Ishikawa (cell line): ENCODE data around the gene N4BP2L1.

Source experiments
- CEBPB ChIP-seq: IDR thresholded peaks from 2 replicates; pipeline ENCODE4 v1.6.1; 2012
- CREB1 ChIP-seq: IDR thresholded peaks from 2 replicates; pipeline ENCODE4 v1.6.1; 2012; ENCODE audit warnings: low read depth
- EGR1 ChIP-seq: IDR thresholded peaks from 2 replicates; pipeline ENCODE4 v1.6.1; 2012
- EP300 ChIP-seq: IDR thresholded peaks from 2 replicates; pipeline ENCODE4 v1.6.1; 2012; ENCODE audit warnings: borderline replicate concordance
- FOXM1 ChIP-seq: IDR thresholded peaks from 2 replicates; pipeline ENCODE4 v1.6.1; 2012; ENCODE audit warnings: low read depth, borderline replicate concordance
- MAX ChIP-seq: IDR thresholded peaks from 2 replicates; pipeline ENCODE4 v1.6.1; 2012
- NFIC ChIP-seq: IDR thresholded peaks from 2 replicates; pipeline ENCODE4 v1.6.1; 2012
- RAD21 ChIP-seq: IDR thresholded peaks from 2 replicates; pipeline ENCODE4 v1.6.1; 2012; ENCODE audit warnings: low read depth
- REST ChIP-seq: IDR thresholded peaks from 2 replicates; pipeline ENCODE4 v1.6.1; 2012; ENCODE audit warnings: low read depth, mild to moderate bottlenecking
- TAF1 ChIP-seq: IDR thresholded peaks from 2 replicates; pipeline ENCODE4 v1.6.1; 2012; ENCODE audit warnings: low read depth, mild to moderate bottlenecking
- TCF12 ChIP-seq: IDR thresholded peaks from 2 replicates; pipeline ENCODE4 v1.6.1; 2012; ENCODE audit warnings: low read depth
- TEAD4 ChIP-seq: IDR thresholded peaks from 2 replicates; pipeline ENCODE4 v1.6.1; 2012
- USF1 ChIP-seq: IDR thresholded peaks from 2 replicates; pipeline ENCODE4 v1.6.1; 2012
- YY1 ChIP-seq: IDR thresholded peaks from 2 replicates; pipeline ENCODE4 v1.6.1; 2012; ENCODE audit warnings: low read depth
- ZBTB7A ChIP-seq: IDR thresholded peaks from 2 replicates; pipeline ENCODE4 v1.6.1; 2012; ENCODE audit warnings: low read depth

Gene N4BP2L1

GRCh38 chr13:32453981-32454380 lies 26.1 kb upstream of the N4BP2L1 start:
- no peak for TF ChIP-seq EP300
- no peak for TF ChIP-seq YY1

- no peak for TF ChIP-seq TEAD4
- no peak for TF ChIP-seq MAX
- TF ChIP-seq USF1 = no peak
- no peak for TF ChIP-seq TAF1
- TF ChIP-seq REST = no peak
- TF ChIP-seq NFIC = no peak
- TF ChIP-seq YY1 = no peak
- TF ChIP-seq RAD21 = no peak
- no peak for TF ChIP-seq TCF12
- TF ChIP-seq FOXM1 = no peak
- no peak for TF ChIP-seq EGR1
- TF ChIP-seq ZBTB7A = no peak
- TF ChIP-seq CEBPB = no peak
- no peak for TF ChIP-seq CREB1
- no peak for TF ChIP-seq EP300
These were observed 21.0 kb upstream of the N4BP2L1 start for GRCh38 chr13:32448972-32449371.

- TF ChIP-seq TAF1 (no peak), RAD21 (no peak), CEBPB (no peak), YY1 (no peak), FOXM1 (no peak), EP300 (no peak), EGR1 (no peak), NFIC (no peak), TEAD4 (no peak), ZBTB7A (no peak)
These were observed 20.1 kb upstream of the N4BP2L1 start for GRCh38 chr13:32447894-32448623.

- TF ChIP-seq USF1 = no peak
- no peak for TF ChIP-seq YY1
- TF ChIP-seq FOXM1 = no peak
- TF ChIP-seq ZBTB7A = no peak
- TF ChIP-seq REST = no peak
- no peak for TF ChIP-seq CEBPB
- TF ChIP-seq RAD21 = no peak
- no peak for TF ChIP-seq MAX
- TF ChIP-seq NFIC = no peak
- no peak for TF ChIP-seq CREB1
- no peak for TF ChIP-seq EGR1
- TF ChIP-seq TCF12 = no peak
- no peak for TF ChIP-seq EP300
- no peak for TF ChIP-seq TAF1
- no peak for TF ChIP-seq TEAD4
These were observed 19.0 kb upstream of the N4BP2L1 start for GRCh38 chr13:32446773-32447465.

- TF ChIP-seq RAD21 (no peak), YY1 (no peak), TEAD4 (no peak), ZBTB7A (no peak), TAF1 (no peak), CREB1 (no peak), NFIC (no peak), CEBPB (no peak), EGR1 (no peak), TCF12 (no peak), FOXM1 (no peak), USF1 (no peak), MAX (no peak), REST (no peak), EP300 (no peak)
These were observed 18.3 kb upstream of the N4BP2L1 start for GRCh38 chr13:32446220-32446619.
